Fibroblast of peridontal ligament (primary cell): ENCODE measurements around the gene AGBL4.
"Not testable (repeated sequence)": the region's sequence is repeated elsewhere in the genome, so short reads cannot be mapped to it uniquely, and the experiment has no call there.

ENCODE experiments used
- DNase-seq: peaks from one replicate; pipeline ENCODE4 v3.0.0-alpha.2; 2010; ENCODE audit errors: extremely low read depth

AGBL4 gene

GRCh38 chr1:49435291-49435690, 588.5 kb downstream of the AGBL4 start:
- no peak for DNase-seq

GRCh38 chr1:49424782-49425181, 599.0 kb downstream of the AGBL4 start:
- DNase-seq: no peak

- no peak for DNase-seq
These were observed 607.0 kb downstream of the AGBL4 start for GRCh38 chr1:49416758-49417157.

- DNase-seq: no peak
These were observed 615.4 kb downstream of the AGBL4 start for GRCh38 chr1:49408346-49408745.

GRCh38 chr1:49397086-49397485, 626.7 kb downstream of the AGBL4 start:
- DNase-seq: no peak

GRCh38 chr1:49394200-49394599, 629.6 kb downstream of the AGBL4 start:
- DNase-seq: no peak

GRCh38 chr1:49389699-49390098, 634.1 kb downstream of the AGBL4 start:
- no peak for DNase-seq

- DNase-seq: no peak
These were observed 659.1 kb downstream of the AGBL4 start for GRCh38 chr1:49364676-49365075.

GRCh38 chr1:49363628-49364027, 660.1 kb downstream of the AGBL4 start:
- no peak for DNase-seq

GRCh38 chr1:49358036-49358435, 665.7 kb downstream of the AGBL4 start:
- no peak for DNase-seq

GRCh38 chr1:49356594-49356993, 667.2 kb downstream of the AGBL4 start:
- DNase-seq: no peak

GRCh38 chr1:49351768-49352167, 672.0 kb downstream of the AGBL4 start:
- no peak for DNase-seq

- no peak for DNase-seq
These were observed 676.9 kb downstream of the AGBL4 start for GRCh38 chr1:49346767-49347349.

- no peak for DNase-seq
These were observed 683.2 kb downstream of the AGBL4 start for GRCh38 chr1:49340576-49340975.

GRCh38 chr1:49339043-49339442, 684.7 kb downstream of the AGBL4 start:
- DNase-seq: no peak

GRCh38 chr1:49337251-49337650, 686.5 kb downstream of the AGBL4 start:
- no peak for DNase-seq

- DNase-seq: no peak
These were observed 689.8 kb downstream of the AGBL4 start for GRCh38 chr1:49333906-49334305.

GRCh38 chr1:49331066-49331852, 692.5 kb downstream of the AGBL4 start:
- no peak for DNase-seq

- no peak for DNase-seq
These were observed 699.7 kb downstream of the AGBL4 start for GRCh38 chr1:49323925-49324540.

GRCh38 chr1:49320493-49320892, 703.3 kb downstream of the AGBL4 start:
- not testable (repeated sequence) for DNase-seq

GRCh38 chr1:49319426-49319963, 704.3 kb downstream of the AGBL4 start:
- DNase-seq: no peak

- DNase-seq: no peak
These were observed 705.5 kb downstream of the AGBL4 start for GRCh38 chr1:49318218-49318617.

- no peak for DNase-seq
These were observed 716.3 kb downstream of the AGBL4 start for GRCh38 chr1:49307457-49307856.
